ENCODE measurements around the gene IGSF11.

DNA sequence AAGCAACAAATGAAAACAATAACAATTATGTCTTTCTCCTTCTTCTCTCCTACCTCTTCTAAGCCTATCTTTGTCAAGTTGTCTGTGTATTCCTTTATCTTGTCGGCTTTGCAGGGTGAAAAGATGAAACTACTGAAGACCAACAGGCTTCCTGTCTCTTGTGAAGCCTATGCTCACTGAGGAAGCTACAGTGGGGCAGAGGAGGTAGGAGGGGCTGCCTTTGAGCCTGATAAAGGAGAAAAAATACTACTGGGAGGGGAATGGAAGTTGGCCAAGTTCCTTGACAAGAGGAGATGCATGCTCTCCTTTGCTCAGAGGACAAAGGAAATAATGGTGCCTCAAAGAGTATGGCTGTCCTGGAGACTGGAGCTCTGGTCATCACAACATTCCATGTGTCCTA, 92.0 kb downstream of the IGSF11 start:
- TF ChIP-seq, protein P1, sequence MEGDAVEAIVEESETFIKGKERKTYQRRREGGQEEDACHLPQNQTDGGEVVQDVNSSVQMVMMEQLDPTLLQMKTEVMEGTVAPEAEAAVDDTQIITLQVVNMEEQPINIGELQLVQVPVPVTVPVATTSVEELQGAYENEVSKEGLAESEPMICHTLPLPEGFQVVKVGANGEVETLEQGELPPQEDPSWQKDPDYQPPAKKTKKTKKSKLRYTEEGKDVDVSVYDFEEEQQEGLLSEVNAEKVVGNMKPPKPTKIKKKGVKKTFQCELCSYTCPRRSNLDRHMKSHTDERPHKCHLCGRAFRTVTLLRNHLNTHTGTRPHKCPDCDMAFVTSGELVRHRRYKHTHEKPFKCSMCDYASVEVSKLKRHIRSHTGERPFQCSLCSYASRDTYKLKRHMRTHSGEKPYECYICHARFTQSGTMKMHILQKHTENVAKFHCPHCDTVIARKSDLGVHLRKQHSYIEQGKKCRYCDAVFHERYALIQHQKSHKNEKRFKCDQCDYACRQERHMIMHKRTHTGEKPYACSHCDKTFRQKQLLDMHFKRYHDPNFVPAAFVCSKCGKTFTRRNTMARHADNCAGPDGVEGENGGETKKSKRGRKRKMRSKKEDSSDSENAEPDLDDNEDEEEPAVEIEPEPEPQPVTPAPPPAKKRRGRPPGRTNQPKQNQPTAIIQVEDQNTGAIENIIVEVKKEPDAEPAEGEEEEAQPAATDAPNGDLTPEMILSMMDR (conservative IDR thresholded peaks at IDR 0.05; ENCODE audit: low read depth, low read length) = no peak
- TF ChIP-seq RFX5 (IDR thresholded peaks at IDR 0.05; ENCODE audit: low read depth, low read length) (no peak), POLR2A (IDR thresholded peaks at IDR 0.05; ENCODE audit: low read depth, low read length) (no peak), RAD21 (IDR thresholded peaks at IDR 0.05; ENCODE audit: low read length) (no peak), FOS (IDR thresholded peaks at IDR 0.05; ENCODE audit: low read depth, low read length) (no peak), RCOR1 (IDR thresholded peaks at IDR 0.05; ENCODE audit: insufficient replicate concordance, low read length) (no peak)
